HG03378 (cell line): Measurements from ENCODE around the gene SLC7A6.

Source experiments
- ATAC-seq: cut with Tn5 transposase; IDR thresholded peaks from one replicate; pipeline ENCODE4 v1.9.1; 2021; ENCODE audit warnings: mild to moderate bottlenecking, moderate library complexity; ENCODE audit not compliant: unreplicated experiment

Gene SLC7A6

DNA sequence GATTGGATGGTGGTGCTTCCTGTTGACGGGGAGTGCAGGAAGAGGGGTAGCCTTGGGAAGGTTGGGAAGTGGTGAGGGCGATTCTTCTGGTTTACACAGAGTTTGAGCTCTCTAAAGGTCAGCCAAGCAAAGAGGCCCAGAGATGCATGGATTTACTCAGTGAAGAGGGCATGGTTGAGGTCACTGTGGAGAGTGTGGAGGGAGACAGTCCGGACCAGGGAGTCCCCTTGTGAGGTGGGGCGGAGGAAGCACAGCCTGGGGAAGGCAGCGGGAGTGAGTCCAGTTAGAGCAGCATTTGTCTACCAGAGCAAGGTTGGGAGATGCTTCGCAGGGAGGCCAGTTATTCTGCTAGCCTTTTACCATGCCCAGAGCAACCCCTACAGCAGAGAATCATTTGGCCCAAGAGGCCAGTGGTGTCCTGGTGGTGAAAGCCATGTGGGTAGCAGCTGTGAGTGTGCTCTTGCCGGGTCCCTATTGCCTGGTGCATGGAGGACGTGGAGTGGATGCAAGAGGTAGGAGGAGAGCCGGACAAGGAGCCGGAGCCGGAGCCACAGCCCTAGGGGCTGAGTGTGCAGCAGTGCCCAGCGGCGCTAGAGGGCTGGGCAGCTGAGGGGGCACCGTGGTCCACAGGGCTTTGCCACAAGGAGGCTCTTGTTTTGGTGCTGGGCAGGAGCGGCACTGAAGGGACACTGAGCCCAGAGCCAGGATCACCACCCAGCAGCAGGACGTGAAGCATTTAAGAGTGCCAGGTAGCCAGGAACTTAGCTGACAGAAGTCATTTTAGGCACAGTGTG is 74.2 kb downstream of the SLC7A6 start:
- no peak for ATAC-seq

DNA sequence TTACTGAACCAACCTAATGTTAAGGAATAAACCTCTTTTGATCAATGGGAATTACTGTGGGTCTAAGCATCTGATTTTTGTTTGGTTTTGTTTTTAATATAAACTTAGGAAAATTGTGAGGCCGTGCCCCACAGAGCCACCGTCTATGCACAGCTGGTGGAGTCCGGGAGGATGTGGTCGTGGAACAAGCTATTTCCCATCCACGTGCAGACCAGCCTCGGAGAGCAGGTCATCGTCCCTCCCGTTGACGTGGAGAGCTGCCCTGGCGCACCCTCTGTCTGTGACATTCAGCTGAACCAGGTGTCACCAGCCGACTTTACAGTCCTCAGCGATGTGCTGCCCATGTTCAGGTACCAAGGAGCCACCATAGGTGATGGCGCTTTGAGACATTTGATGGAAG is 74.9 kb downstream of the SLC7A6 start:
- no peak for ATAC-seq

DNA sequence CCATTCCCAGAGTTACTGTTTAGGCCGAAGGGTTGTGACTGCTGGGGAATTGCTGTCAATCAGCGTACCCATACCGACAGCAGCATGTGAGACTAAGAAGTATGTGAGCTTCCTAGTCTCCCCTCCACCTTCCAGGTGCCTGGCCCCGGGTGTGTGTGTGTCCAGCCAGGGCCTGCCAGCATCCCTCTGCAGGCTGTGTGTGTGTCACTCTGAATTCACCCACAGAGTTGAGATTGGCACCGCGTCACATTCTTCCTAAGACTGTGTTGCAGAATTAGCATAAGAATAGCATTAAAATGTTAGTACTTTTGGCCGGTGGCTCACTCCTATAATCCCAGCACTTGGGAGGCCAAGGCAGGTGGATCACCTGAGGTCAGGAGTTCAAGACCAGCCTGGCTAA is 78.3 kb downstream of the SLC7A6 start:
- ATAC-seq, result no peak

DNA sequence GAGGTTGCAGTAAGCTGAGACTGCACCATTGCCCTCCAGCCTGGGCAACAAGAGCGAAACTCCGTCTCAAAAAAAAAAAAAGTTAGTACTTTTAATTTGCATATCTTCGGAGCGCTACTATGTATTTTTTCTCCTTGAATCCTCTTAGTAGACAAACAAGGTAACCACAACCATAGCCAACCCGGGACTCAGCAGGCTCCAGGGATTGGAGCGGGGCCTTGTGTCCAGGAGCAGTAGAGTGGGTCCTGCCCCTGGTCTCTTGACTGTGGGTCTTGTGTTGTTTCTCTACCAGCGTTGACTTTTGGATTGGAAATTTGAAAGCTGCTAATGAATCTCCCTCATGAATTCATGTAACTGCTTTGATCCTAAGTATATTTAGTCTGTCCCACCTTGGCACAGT is 78.8 kb downstream of the SLC7A6 start:
- no peak for ATAC-seq

DNA sequence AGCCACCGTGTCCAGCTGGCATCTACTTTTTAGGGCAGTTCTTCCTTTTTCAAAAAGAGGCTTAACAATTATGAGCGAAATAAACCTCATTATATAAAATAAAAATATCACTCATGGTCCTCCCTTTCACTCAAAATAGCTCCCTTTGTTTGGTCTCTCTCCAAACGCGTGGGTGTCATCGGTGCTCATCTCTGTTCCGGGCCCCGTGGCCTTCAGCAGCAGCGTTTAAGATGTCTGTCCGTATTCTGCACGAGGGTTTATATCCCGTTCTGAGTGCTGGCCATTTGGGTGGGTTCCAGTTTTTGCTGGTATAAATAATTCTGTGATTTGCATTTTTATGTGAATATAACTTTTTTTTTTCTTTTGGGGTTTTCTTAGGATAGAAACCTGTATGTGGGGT is 79.9 kb downstream of the SLC7A6 start:
- ATAC-seq, result no peak

DNA sequence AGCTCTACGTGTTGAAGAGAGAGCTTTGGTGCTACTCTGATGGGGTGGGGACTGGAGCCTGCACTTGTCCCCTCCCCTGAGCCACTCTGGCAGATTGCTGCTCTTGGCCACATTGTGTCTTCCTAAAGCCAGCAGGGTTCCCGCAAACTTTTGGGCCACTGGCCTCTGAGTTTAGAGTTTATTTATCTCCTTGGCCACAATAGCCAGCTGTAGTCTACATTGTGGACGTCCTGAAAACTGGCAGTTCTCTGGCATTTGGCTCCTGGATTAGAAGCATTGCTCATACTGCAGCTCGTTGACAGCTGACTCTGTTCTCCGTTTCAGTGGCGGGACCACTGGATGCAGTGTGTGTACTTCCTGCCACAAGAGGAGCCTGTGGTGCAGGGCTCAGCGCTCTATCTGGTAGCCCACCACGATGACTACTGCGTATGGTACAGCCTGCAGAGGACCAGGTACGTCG is 81.1 kb downstream of the SLC7A6 start:
- ATAC-seq, result no peak

DNA sequence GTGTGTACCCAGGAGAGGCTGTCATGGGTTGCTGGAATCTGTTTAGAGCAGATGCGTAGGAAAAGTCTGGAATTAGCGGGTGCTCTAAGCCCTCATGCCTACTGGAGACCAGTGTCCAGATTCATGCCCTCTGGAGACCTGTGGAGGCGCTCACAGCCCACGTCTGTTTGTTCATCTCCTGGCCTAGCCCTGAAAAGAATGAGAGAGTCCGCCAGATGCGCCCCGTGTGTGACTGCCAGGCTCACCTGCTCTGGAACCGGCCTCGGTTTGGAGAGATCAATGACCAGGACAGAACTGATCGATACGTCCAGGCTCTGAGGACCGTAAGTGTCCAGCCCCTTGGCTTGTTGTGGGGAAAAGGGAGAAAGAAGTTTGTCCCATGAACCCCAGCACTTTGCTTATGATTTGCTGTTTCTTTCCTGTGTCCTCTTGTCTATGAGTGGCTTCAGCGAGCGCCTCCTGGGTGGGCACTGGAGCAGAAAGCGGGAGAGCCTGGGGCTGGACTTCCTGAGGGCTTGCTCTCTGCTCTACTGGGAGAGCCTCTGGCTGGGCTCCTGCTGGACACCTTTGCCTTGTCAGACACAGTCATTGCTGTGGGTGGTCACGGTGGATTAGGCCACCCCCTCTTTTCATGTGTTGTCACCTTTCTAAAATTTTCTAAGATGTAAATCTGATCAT is 81.8 kb downstream of the SLC7A6 start:
- ATAC-seq, result no peak

DNA sequence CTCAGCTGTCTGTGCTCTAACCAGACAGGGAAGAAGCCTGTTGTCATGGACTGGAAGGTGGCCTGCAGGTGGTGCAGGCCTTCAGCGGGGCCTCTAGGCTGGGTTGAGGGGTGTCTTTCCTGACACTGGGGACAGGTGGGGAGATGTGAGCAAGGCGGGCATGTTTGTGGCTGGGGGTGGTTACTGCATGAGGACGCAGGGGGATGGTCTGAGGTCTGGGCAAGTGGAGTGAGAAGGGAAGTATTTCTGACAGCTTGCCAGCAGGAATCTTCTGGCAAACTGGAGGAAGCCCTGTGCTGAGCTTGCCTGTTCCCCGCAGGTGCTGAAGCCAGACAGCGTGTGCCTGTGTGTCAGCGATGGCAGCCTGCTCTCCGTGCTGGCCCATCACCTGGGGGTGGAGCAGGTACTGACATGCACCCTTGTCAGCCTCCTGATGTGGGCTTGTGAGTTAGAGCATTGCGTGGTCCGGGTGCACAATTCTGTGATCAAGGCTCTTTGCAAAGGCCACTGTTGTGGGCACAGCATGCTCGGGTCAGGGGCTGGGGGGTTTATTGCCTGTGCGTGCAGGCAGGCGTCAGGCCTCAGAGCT is 82.7 kb downstream of the SLC7A6 start:
- ATAC-seq, result no peak

DNA sequence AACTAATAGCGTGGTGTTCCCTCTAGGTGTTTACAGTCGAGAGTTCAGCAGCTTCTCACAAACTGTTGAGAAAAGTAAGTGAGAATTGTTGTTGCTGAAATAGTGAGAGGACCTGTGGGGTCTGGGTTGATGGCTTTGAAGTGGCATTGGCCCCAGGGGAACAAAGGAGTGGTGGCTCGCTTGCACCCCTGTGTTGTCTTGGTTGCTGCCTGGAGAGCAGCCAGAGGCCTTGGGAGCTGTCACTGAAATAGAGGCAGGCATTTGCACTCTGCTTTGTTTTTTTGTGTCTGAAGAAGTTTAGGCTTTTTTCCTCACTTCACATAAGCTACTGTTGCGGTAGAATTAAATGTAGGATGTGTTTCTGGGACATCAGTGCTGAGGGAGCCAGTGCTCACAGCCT is 83.3 kb downstream of the SLC7A6 start:
- ATAC-seq, result no peak

DNA sequence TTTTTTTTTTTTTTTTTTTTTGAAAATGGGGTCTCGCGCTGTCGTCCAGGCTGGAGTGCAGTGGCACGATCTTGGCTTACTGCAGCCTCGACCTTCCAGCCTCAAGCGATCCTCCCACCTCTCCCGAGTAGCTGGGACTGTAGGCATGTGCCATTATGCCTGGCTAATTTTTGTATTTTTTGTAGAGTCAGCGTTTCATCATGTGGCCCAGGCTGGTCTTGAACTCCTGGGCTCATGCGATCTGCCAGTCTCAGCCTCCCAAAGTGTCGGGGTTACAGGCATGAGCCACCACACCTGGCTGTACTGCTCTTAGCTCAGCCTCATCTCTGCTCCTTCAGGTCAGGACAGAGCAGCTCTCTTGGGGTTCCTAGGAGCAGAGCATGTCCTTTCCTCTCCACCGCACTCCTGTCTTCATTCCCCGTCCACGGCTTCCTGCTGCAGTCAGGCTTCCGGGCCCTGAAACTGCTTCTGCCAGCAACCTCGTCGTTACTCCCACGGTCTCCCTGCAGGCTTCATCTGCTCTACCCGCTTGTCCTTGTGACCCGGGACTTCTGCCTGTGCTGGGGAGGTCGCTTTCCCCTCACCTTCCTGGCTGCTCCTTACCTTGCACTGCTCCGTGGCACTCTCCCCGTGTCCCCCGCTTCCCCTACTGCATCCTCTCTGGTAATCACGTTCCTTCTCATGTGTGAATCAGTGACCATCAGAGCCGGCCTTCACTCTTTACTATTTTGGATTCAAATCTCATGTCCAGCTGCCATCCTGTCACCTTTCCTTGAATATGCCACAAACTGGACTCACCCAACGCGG is 84.5 kb downstream of the SLC7A6 start:
- no peak for ATAC-seq

DNA sequence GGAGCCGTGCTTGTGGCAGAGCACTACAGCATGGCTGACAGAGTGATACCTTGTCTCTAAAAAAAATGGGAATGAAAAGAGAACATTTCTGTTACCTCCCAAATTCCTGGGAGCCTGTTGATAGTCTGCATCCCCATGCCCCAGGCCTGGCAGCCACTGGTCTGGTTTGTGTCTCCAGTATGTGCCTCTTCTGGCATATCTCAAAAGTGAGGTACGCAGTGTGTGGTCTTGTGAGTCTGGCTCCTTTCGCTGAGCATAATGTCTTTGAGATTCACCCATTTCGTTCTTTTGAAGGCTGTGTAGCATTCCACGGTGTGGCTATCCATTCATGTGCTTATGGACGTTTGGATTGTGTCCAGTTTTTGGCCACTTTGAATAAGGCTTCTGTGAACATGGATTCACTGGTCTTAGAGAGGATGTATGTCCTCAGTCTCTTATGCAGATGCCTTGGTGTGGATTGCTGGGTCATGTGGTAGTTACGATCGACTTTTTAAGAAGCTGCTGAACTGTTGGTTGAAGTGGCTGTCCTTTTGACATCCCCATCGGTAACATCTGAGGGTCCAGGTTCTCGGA is 85.6 kb downstream of the SLC7A6 start:
- ATAC-seq, result no peak

DNA sequence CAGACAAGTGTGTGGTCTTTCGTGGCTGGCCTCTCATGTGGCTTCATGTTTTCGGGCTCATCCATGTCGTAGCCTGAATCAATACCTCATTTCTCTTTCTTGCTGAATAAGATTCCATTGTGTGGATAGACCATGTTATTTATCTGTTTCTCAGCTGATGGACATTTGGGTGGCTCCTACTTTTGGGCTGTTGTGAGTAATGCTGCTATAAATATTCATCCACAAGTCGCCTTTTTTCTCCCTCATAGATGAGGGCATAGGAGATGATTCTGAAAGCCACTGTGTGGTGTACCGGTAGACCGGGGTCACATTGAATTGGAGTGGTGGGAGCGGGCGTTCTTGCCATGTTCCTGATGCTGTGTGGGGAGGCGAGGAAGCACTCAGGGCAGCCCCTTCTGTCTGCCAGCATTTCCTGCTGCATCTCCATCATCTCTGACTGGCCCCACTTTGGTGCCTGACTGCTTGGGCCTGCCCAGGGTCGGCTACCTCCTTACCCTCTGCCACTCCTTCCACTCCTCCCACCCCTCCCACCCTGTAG is 86.6 kb downstream of the SLC7A6 start:
- ATAC-seq, result no peak
